ENCODE measurements around the gene PRMT9.

Gene PRMT9

DNA sequence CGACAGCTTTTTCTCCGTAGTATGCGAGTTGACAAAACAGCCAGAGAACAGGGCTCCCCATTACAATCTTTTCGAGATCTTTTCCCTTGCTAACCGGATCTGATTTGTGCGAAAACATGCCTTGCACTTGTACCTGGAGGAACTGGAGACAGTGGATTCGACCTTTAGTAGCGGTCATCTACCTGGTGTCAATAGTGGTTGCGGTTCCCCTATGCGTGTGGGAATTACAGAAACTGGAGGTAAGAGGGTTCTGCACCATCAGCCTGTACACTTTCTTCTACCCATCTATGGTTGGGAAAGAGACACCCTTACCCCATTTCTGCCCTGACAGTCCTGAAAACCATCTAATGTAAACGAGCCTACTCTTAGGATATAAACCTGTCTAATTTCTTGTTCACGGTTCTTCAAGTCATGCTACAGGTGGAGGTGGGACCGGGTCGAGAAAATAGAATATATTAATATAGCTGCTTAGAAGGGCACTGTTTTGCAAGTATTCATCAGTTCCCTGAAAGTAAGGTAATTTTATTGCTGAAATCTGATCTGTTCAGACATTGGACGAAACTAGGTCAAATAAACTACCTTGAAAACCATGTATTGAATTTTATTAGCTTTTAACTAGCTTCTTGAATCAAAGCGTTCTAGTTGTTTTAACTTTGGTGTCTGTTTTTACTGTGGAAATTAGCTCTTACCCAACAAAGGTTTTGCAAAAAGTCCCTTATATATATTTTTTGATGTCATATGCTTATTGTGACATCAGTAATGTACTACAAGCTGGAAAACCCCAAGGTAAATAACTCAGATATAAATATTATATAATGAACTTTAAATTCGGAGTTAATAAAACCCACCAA is 65.9 kb downstream of the PRMT9 start:
- DNase-seq (ENCODE audit: low spot score): no peak

DNA sequence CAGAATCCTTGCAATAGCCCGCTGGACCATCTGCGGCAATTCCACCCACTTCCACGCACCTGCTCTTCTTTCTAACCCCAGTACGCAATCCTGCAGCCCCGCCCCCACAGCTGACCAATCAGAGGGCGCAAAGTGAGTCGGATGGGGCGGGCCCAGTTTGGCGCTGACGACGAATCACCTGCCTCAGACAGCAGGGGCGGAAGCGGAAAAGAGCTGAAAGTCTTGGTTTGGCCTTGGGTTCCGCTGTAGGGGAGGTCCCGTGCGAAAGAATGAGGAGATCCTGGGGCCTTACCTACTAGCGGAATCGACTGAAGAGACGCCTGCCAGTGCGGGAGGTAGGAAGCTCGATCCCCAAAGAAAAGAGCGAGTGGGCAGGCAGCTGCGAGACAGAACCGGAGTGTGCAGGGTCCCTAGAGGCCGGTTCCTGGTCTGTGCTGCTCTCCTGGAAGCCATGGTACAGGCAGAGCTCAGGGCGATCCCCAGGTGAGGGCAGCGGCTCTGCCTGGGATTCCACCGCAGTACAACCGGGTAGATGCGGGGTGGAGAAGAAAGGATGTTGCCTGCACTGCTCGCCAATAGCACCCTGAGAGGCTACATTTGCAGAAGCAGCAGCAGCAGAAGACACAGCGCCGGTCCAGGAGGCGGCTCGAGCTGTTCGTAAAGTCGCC is 66.7 kb downstream of the PRMT9 start, which contains the start of gene TMEM184C:
Gene TMEM184C, plus strand, starts transcription at position 225 of the 668 bp plus-strand sequence. CDS start 560 bp downstream, outside the sequence.
- DNase-seq (ENCODE audit: low spot score): peak; percentile 98

DNA sequence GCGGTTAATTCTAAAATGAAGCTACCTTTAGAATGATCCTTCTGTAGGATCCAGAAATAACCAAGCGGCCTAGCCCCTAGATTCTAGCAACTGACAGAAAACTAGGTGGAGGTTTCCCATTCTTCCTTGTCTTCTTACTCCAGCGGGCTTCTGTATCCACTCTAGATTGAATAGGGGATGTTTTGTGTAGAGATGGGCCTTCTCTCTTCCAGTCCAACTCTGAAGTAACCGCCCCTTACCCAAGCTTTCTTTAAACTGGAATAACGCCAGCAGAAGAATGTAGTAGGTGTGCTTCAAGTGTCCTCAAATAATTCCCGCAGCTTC is 67.2 kb downstream of the PRMT9 start:
- DNase-seq (ENCODE audit: low spot score): no peak

DNA sequence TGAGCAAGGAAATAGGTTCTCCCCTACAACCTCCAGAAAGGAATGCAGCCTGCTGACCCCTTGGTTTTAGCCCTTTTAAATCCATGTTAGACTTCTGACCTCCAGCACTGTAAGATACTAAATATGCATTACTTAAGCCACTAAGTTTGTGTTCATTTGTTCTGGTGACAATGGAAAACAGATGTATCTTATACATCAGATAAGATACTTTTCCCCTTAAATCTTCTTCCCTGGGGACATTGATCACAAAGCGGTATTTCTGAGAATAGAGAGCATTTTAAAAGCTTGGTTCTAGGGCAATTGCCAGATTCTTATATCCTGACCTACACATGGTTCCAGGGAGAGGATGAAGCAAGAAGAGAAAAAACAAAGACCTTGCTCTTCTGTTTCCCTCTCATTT is 73.3 kb downstream of the PRMT9 start:
- DNase-seq (ENCODE audit: low spot score): no peak

DNA sequence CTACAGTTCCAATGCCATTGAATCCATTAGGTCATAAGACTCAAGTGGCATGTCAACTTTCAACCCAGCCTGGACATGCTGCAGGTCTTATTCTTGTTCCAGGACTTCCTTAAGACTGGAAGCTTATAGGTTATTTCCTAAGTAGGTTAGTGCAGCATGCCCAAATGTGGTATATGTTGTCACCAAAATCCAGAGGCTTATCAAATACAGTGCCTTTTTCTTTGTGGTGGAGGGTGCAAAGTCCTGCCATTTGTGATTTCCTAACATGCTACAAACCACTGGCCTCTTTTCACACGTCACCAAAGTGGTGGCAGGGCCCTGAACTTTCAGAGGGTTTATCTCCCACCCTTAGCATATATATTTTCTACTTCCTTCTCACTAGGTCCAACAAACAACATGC is 76.5 kb downstream of the PRMT9 start:
- DNase-seq (ENCODE audit: low spot score): no peak

DNA sequence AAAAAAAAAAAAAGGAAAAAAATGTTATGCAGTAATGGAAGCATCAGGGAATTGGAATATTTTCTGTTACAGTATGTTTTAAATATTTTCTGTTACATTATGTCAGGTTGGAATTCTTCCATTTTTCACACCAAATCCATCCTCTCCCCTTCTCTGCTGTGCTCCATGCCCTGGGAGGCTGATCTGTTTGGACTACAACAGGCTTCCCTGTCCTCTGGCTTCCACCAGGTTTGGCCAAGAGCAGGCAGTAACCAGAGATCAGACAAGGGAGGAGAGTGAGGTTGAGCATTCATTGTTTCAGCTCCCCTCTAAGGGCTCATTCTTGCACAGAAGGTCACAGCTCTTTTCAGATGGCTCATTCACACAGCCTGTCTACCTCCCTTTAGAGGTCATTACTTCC is 78.5 kb downstream of the PRMT9 start:
- DNase-seq (ENCODE audit: low spot score): no peak

DNA sequence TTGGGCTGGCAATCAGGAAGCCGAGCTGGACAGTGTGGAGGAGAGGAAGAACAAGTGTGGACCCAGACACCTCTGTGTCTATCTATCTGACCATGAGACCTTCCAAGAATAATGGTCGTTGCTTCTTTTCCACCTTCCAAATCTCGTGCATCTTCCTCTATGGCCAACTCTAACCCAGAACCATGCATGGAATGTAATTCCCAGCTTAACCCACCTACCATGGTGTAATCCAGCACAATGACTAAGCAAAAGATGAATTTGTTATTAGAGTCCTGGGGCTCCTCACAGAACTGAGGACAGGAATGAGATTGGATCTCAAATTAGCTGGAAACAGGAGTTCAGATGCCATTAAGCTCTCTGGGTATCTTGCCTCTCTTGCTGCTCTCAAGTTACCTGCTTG is 84.2 kb downstream of the PRMT9 start:
- DNase-seq (ENCODE audit: low spot score): no peak

DNA sequence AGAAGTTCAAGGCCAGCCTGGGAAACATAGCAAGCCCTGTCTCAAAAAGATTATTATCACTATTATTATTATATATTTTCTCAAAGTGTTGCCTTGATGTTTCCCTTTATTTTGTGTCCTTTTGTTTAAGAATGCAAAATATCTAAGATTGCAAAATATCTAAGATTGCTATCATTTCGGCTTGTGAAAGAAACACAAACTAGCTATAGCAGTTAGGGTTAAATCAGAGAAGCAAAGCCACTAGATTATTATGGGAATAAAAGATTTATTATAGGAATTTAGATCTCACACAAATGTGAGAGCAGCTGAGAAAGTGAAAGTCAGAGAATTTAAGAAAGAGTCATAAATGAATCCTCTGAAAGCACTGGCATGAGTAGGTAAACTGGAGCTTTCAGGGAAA is 84.8 kb downstream of the PRMT9 start:
- DNase-seq (ENCODE audit: low spot score): no peak

DNA sequence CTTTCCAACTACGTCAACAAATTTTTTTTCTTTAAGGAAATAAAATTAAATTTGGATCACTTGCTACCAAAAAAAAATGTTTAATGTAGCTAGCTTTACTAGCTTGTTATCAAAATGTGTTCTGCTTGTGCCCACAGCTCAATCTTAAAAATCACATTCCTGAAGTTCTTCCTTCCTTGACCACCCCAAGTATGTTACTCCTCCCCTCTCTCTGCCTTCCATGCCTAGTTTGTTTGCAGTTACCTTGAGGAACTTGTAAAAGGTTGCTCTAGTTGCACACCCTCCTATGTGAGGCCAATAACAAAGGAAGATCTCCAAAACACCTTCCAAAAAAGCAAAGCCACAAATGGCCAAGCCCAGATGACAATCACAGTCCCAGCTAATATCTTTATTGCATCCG is 86.4 kb downstream of the PRMT9 start:
- no peak for DNase-seq (ENCODE audit: low spot score)

DNA sequence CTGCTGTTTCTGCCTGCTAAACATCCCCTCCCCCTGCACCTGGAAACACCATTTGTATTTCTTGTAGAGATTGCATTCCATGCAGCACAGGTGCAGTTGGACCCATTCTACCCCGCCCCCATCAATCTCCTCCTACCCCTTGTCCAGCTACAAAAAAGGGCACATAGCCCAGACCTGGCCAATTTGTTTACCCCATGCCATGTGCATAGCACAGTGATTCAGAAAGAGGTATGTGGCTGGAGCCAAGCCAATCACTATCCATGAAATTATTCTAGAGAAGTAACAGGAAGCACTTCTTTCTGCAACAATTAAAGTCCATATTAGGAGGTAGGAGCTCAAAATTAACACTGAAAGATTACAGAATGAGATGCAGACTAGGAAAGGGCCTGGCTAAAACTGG is 87.0 kb downstream of the PRMT9 start:
- no peak for DNase-seq (ENCODE audit: low spot score)

DNA sequence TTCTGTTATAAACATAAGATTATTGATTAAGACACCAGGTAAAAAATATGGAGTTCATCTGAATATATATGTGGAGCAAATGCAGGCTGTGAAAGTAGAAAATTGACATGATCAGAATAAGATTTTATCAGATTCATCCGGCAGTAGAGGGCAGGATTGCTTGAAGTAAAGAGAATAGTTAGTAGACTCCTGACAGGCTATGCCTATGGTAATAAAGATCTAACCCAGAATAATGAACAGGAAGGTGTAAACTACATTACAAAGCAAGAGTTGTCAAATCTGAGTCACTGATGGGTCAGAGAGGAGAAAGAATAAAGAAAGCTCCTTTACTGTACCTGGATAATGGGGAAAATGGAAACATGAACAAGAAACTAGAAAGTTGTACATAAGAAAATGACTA is 87.6 kb downstream of the PRMT9 start:
- DNase-seq (ENCODE audit: low spot score): no peak

DNA sequence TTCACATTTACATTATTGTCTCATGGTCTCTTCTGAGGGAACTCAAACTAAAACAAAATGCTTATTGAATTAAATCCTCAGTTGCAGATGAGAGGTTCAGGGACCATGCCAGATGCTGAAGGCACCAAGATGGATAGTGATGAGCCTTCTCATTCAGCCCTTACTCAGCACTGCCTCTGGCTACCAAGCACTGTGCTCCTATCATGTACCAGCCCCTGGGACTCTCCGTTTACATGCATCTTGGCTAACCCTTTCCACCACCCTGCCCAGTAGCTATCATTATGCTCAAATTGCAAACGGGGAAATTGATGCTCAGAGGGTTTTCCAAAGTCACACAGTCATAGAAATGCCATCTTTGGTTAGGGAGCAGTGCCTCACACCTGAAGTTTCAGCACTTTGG is 89.4 kb downstream of the PRMT9 start:
- DNase-seq (ENCODE audit: low spot score): no peak

DNA sequence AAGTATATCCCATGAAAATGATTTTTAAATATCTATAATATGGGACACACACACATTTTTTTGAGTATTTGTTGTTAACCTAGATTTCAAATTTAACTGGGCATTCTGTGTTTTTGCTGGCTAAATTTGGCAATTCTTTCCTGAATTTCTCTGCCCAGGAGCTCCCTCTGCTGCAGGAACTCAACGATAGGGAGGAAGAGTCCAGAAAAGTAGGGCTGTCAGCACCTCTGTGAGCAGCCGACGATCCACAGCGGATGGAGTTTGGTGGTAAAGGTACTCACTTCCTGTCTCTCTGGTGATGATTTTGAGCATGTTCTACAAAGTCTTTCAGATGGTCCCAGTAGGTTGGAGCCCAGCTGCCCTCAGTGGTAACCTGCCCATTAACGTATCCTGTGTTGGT is 89.9 kb downstream of the PRMT9 start:
- DNase-seq (ENCODE audit: low spot score): no peak

DNA sequence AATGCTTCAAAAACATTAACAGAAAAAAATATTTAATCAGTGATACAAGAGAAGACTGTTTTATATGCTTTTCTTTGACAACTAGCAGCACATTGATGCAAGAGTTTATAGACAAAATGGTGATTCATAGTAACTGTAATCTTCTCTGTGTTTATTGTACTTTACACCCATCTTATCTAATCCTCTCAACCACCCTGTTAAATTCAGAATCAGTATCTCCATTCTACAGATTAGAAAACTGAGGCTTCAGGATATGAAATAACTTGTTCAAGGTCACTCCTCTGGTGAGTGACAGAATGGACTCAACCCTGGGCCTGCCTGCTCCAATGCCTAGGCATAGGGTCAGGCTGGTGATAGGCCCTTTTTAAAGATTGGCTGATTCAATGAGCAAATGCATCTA is 92.9 kb downstream of the PRMT9 start:
- DNase-seq (ENCODE audit: low spot score): no peak

DNA sequence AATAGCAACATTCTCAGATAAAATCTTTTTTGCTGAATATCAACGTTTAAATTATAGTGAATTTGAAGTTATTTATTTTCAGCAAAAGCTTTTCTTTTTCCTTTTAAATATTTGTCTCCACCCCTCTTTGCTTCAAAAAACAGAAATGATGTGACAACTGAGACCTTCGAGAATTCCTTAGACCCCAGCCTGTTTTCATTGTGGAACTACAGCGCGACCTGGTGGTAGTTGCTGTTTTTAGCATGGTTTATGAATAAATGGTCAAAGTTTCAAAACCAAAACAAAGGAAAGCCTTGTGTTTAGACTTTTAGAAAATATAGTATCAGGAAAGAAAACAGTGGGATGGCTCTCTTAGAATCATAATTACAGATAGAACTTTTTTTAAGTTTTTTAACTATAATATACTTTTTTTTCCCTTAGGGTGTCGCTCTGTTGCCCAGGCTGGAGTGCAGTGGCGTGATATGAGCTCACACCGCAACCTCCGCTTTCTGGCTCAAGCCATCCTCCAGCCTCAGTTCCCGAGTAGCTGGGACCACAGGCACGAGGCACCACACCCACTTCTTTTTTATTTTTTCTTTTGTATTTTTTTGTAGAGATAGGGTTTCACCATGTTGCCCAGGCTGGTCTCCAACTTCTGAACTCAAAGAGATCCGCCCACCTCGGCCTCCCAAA is 93.6 kb downstream of the PRMT9 start:
- DNase-seq (ENCODE audit: low spot score): peak; percentile 44

DNA sequence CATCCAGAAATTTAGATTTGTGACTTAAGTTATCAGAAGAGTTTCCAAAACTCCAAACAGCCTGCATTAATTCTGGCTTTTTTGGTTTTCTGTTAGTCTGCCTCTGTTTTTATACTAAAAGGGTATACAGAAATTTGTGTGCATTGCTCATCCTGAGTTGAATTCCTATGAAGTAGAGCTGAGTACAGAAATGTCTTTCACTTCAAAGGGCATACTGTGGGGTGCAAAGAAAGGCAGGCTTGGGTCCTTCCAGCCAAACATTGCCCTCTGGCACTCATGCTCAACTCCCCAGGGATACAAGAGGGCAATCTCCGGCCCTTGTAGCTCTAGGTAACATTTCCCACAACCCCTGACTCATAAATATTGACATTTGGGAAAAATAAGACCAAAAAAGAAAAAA is 94.4 kb downstream of the PRMT9 start:
- no peak for DNase-seq (ENCODE audit: low spot score)
